ENCODE results near the gene RFC2.

Gene RFC2

DNA sequence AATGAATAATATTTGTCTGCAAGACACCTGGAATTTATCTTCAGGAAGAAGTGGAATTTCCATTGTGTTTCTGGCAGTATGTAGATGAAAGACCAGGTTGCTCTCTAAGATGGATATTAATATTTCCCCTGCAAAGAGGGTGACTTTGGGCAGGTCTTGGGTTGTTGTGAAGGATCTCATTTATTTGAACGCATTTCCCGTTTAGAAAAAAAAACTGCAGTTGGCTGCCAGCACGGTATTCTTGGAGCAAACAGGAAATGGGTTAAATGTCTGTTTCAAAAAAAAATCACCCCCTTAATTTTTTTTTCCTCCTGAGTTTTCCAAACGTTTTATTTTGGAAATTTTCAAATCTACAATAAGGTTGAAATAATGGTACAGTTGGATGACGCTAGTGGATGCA is 68.6 kb downstream of the RFC2 start:
- DNase-seq: no peak

DNA sequence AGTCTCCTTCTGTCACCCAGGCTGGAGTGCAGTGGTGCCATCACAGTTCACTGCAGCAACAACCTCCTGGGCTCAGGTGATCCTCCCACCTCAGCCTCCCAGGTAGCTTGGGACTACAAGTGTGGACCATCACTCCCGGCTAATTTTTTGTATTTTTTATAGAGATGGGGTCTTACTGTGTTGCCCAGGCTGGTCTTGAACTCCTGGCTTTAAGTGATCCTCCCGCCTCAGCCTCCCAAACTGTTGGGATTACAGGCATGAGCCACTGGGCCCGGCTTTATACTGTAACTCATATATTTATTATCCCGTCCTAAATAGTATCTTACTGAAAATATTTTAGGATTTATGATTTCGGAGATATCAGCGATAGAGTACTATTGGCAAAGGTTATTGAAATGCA is 69.2 kb downstream of the RFC2 start:
- no peak for DNase-seq

DNA sequence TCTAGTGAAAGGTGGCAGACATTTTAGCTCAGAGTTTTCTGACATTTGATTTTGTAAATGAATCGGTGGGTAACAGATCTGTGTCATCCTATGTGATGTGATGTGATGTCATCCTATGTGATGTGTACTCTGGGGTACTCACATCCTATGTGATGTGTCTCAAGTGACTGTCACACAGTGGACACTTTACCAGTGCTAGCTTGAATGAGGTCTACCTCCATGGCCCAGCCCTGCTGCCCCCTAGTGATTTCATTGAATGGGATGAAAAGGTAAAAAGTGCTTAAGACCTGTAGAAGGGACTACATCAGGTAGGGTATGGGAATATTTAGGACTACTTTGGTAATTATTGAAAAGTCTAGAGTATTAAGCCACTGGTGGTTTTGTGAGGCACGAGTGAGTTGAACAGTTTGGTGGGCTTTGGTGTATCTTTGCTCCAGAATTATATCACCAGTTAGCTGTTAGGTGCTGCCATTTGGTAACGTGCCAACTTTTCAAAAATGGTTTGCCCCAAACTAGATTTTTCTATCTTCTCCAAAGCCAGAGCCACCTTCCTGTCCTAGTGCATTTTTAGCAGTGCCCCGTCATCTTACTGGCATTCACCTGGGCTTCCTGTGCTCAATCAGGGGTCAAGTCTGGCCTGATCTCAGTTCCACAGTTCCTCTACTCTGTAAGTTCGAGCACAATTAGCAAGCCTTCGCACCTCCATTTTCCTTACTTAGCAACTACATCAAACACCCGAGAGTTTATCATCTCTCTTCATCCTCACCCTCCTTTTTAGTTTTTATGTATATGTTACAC is 70.3 kb downstream of the RFC2 start:
- DNase-seq: peak; percentile 50

DNA sequence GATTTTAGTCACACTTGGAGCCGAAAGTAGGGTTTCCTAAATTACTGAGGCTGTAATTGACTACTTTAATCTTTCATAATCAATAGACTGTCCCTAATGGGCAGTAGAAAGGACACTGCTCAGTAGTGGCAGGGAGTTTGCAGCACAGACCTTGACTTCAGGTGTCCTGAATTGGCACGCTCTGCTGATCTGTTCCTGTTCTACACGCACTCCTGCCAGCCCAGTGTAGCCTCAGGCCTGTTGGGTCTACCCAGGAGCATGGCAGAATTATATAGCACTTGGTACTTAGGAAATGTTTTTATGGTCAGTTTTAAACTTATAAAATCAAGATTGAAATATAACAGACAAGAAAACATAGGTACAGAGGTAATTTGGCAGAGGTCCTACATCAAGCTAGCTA is 71.1 kb downstream of the RFC2 start:
- no peak for DNase-seq

DNA sequence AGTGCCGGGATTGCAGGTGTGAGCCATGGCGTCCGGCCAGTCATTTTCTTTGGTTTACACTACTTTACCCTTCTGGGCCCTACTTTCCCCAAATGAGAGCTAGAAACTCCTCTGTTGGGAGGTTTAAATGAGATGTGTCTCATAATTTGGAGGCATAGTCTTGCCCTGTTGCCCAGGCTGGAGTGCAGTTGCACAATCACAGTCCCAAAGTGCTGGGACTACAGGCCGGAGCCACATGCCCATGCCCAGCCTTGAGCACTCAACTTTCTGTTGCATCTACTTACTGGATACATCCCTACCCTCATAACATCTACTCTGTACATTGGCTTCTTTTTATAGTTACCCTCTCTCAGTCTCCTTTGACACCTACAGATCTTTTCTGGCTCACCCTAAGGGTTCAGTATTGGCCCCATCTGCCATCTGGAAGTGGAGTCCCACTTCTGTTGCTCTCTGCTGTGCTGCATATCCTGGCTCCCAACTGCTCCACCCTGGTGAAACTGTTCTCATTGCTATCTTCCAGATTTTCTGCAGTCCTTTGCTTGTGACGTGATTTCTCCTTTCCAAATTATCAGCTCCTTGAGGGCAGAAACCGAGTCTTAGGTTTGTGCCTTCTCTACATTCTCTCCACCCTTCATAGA is 71.6 kb downstream of the RFC2 start:
- DNase-seq: no peak

DNA sequence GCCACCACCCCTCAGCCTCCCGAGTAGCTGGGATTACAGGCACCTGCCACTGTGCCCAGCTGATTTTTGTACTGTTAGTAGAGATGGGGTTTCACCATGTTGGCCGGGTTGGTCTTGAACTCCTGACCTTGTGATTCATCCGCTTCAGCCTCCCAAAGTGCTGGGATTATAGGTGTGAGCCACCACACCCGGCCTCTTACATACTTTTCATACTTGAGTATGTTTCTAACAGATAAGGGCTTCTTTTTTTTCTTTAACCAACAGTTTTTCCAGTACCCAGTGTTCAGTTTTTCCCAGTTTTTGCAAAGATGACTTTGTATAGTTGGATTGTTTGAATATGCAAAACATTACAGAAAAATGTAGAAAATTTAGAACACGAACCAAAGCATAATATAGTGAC is 72.4 kb downstream of the RFC2 start:
- no peak for DNase-seq
